Mammary epithelial cell (primary cell): ENCODE results near the gene RASGRP1.

Experiments
- CTCF ChIP-seq, 2 donors: IDR thresholded peaks in 1 of 2; conservative IDR thresholded peaks in 1 of 2; 2 replicates each; pipeline ENCODE4 v1.5.1; 2011 to 2012; ENCODE audit warnings: inconsistent platforms in 2 of 2, low read length in 2 of 2, mild to moderate bottlenecking in 2 of 2, control low read depth in 1 of 2, low read depth in 1 of 2; ENCODE audit not compliant: insufficient read depth in 1 of 2; ENCODE audit errors: extremely low read depth in 1 of 2
- EZH2 ChIP-seq: IDR thresholded peaks from 2 replicates; pipeline ENCODE4 v1.6.1; 2012; ENCODE audit warnings: low read length, inconsistent platforms, borderline replicate concordance

GRCh38 chr15:38458646-38459045 is 106.0 kb downstream of the RASGRP1 start:
- TF ChIP-seq CTCF (conservative IDR thresholded peaks at IDR 0.05 in 1 of 2, IDR thresholded peaks at IDR 0.05 in 1 of 2; ENCODE audit: extremely low read depth in 1 of 2, insufficient read depth in 1 of 2, low read depth in 1 of 2, low read length in 2 of 2): no peak
- TF ChIP-seq EZH2: no peak
